Endodermal cell (in vitro differentiated cells): ENCODE results near the gene ATOX1. TPM values are rescaled to one million over a fixed set of nuclear protein-coding genes. Genes with fewer than 3 reads are reported as not detected.

Experiments
- DNase-seq: peaks from one replicate; pipeline ENCODE4 v3.0.0-alpha.2; 2017
- H3K27ac ChIP-seq: 2 replicates; pipeline ENCODE4 v1.5.1; 2013; ENCODE audit warnings: mild to moderate bottlenecking, low read depth, low read length, moderate library complexity
- H3K27me3 ChIP-seq: 2 replicates; pipeline ENCODE4 v1.6.1; 2013; ENCODE audit warnings: mild to moderate bottlenecking, low read length, moderate library complexity; ENCODE audit not compliant: insufficient read depth, control insufficient read depth, poor library complexity, severe bottlenecking
- H3K36me3 ChIP-seq: 2 replicates; pipeline ENCODE4 v1.7.0; 2013; ENCODE audit warnings: mild to moderate bottlenecking, low read length, moderate library complexity; ENCODE audit not compliant: control insufficient read depth, insufficient read depth
- H3K4me1 ChIP-seq: one replicate; pipeline ENCODE4 v1.7.0; 2013; ENCODE audit warnings: low read length; ENCODE audit not compliant: control insufficient read depth, insufficient read depth
- H3K4me3 ChIP-seq: 2 replicates; pipeline ENCODE4 v1.5.1; 2013; ENCODE audit warnings: mild to moderate bottlenecking, low read length, moderate library complexity
- H3K9ac ChIP-seq: 2 replicates; pipeline ENCODE4 v1.6.1; 2013; ENCODE audit warnings: mild to moderate bottlenecking, low read length, moderate library complexity; ENCODE audit not compliant: poor library complexity, severe bottlenecking; ENCODE audit errors: extremely low read depth
- H3K9me3 ChIP-seq: 2 replicates; pipeline ENCODE4 v1.6.1; 2013; ENCODE audit warnings: mild to moderate bottlenecking, low read length, moderate library complexity; ENCODE audit not compliant: control insufficient read depth
- H3K27ac Mint-ChIP-seq: 2 replicates; pipeline ENCODE4 v1.8.0; 2020; ENCODE audit warnings: mixed read lengths
- H3K27me3 Mint-ChIP-seq: 2 replicates; pipeline ENCODE4 v1.8.0; 2021; ENCODE audit warnings: mild to moderate bottlenecking, mixed read lengths; ENCODE audit not compliant: insufficient read depth
- H3K36me3 Mint-ChIP-seq: 2 replicates; pipeline ENCODE4 v1.8.0; 2020; ENCODE audit warnings: low read depth, mixed read lengths
- H3K4me1 Mint-ChIP-seq: 2 replicates; pipeline ENCODE4 v1.8.0; 2020; ENCODE audit warnings: mixed read lengths
- H3K4me3 Mint-ChIP-seq: 2 replicates; pipeline ENCODE4 v1.8.0; 2020; ENCODE audit warnings: mild to moderate bottlenecking, moderate library complexity, mixed read lengths
- H3K9me3 Mint-ChIP-seq: 2 replicates; pipeline ENCODE4 v1.8.0; 2020; ENCODE audit warnings: mild to moderate bottlenecking, mixed read lengths
- CTCF ChIP-seq: fragments of 200-600 bp; sonication (generic); conservative IDR thresholded peaks from 2 replicates; pipeline ENCODE4 v1.5.0; 2021; ENCODE audit warnings: antibody characterized with exemption, mild to moderate bottlenecking
- WGBS, 2 experiments: methylation state at CpG; one replicate each; pipeline versions ENCODE4 v1.1.5 to v1.1.7; 2013; ENCODE audit warnings: missing lambda C conversion rate in 2 of 2, mixed read lengths in 1 of 2; ENCODE audit not compliant: insufficient coverage in 1 of 2, insufficient read length in 1 of 2; 5-methylcytosine and 5-hydroxymethylcytosine counted together
- total RNA-seq, 2 donors: library from RNA; stranded (reverse); fragmentation: NEBNext Ultra II Directional in 1 of 2; extraction: Animal tissue kit (Norgen Biotek cat#: 25700) in 1 of 2; gene quantifications; 2 replicates in 1 of 2; 3 replicates in 1 of 2; pipeline ENCODE4 v1.2.1, GENCODE V29; 2021

The ATOX1 gene
- total RNA-seq, 2 donors from 2014 or later: 105 to 129 TPM

GRCh38 chr5:151694035-151694485 lies 64.4 kb downstream of the ATOX1 start:
- WGBS, 2 experiments: 84 to 100% methylated on average over 1 to 3 of the region's 3 CpGs
- no peaks in the 10 kb centered on the region for H3K9me3 Mint-ChIP-seq
- no peak overlapping the region for H3K4me3 Mint-ChIP-seq
- no peak overlapping the region for H3K27ac Mint-ChIP-seq
- no peaks in the 10 kb centered on the region for H3K36me3 Mint-ChIP-seq
- H3K9me3 ChIP-seq: no peaks in the 10 kb centered on the region
- no peak overlapping the region for H3K9ac ChIP-seq
- H3K4me1 ChIP-seq: peaks cover 21% of the 10 kb centered on the region
- no peak overlapping the region for H3K4me3 ChIP-seq
- H3K4me1 Mint-ChIP-seq: peaks cover 27% of the 10 kb centered on the region
- no peaks in the 10 kb centered on the region for H3K27me3 Mint-ChIP-seq
- H3K27ac ChIP-seq: peak overlapping the region; percentile 44
- H3K27me3 ChIP-seq: no peaks in the 10 kb centered on the region
- no peak for DNase-seq
- no peak for TF ChIP-seq CTCF
- H3K36me3 ChIP-seq: no peaks in the 10 kb centered on the region

Other genes with a start within 250 kb of the ATOX1 start
- under 1 TPM in 1 of 2 donors, not detected in 1; 0.18 TPM for gene FAT2, start 167.3 kb downstream of the ATOX1 start, total RNA-seq
- gene SPARC, start 71.7 kb downstream of the ATOX1 start, total RNA-seq: 100 to 1,000 TPM; 523 to 643 TPM
- 100 to 1,000 TPM; 346 to 376 TPM for gene G3BP1, start 13.3 kb upstream of the ATOX1 start, total RNA-seq
- not detected for gene GLRA1, start 166.2 kb upstream of the ATOX1 start, total RNA-seq